Esophagus muscularis mucosa (tissue), 3 donors: ENCODE data around the gene CHRNA1.

Source experiments
- EP300 ChIP-seq: sonication (generic); formaldehyde crosslinking; IDR thresholded peaks from one replicate; pipeline ENCODE4 v1.6.1; 2017; ENCODE audit warnings: antibody characterized with exemption
- TF ChIP-seq, protein P1 (sequence below), 3 experiments: fragments of 200-600 bp in 2 of 3; fragments of 450-650 bp in 1 of 3; sonication (generic) in 2 of 3; IDR thresholded peaks; one replicate each; pipeline ENCODE4 v1.5.1; 2017 to 2019; ENCODE audit warnings: antibody characterized with exemption in 3 of 3, mild to moderate bottlenecking in 2 of 3, moderate library complexity in 1 of 3

DNA sequence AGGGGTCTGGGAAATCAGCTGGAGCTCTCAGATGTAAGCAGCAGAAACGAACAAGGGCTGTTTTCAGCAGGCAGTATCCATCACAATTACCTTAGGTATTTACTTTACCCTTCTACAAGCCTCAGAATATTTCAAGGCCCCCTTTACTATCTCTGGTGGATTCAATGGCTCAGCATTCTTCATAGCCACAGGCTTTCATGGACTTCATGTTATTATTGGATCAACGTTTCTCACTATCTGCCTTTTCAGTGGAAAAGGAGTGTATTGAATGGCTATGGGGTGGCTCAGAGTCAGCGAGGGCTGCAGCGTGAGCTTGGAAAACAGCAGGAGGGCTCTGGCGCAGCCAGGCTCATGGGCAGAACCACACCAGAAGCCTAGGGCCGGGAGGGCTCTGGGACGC lies 16.6 kb upstream of the CHRNA1 start:
- TF ChIP-seq, protein P1, sequence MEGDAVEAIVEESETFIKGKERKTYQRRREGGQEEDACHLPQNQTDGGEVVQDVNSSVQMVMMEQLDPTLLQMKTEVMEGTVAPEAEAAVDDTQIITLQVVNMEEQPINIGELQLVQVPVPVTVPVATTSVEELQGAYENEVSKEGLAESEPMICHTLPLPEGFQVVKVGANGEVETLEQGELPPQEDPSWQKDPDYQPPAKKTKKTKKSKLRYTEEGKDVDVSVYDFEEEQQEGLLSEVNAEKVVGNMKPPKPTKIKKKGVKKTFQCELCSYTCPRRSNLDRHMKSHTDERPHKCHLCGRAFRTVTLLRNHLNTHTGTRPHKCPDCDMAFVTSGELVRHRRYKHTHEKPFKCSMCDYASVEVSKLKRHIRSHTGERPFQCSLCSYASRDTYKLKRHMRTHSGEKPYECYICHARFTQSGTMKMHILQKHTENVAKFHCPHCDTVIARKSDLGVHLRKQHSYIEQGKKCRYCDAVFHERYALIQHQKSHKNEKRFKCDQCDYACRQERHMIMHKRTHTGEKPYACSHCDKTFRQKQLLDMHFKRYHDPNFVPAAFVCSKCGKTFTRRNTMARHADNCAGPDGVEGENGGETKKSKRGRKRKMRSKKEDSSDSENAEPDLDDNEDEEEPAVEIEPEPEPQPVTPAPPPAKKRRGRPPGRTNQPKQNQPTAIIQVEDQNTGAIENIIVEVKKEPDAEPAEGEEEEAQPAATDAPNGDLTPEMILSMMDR (IDR thresholded peaks at IDR 0.05), result no peak
- TF ChIP-seq EP300, result no peak
